HG03175 (cell line): ENCODE measurements around the gene ANKRD16.
"Not testable (repeated sequence)": the region's sequence is repeated elsewhere in the genome, so short reads cannot be mapped to it uniquely, and the experiment has no call there.

ENCODE experiments used
- ATAC-seq: cut with Tn5 transposase; IDR thresholded peaks from one replicate; pipeline ENCODE4 v1.9.1; 2021; ENCODE audit warnings: mild to moderate bottlenecking, moderate library complexity; ENCODE audit not compliant: unreplicated experiment

Gene ANKRD16

DNA sequence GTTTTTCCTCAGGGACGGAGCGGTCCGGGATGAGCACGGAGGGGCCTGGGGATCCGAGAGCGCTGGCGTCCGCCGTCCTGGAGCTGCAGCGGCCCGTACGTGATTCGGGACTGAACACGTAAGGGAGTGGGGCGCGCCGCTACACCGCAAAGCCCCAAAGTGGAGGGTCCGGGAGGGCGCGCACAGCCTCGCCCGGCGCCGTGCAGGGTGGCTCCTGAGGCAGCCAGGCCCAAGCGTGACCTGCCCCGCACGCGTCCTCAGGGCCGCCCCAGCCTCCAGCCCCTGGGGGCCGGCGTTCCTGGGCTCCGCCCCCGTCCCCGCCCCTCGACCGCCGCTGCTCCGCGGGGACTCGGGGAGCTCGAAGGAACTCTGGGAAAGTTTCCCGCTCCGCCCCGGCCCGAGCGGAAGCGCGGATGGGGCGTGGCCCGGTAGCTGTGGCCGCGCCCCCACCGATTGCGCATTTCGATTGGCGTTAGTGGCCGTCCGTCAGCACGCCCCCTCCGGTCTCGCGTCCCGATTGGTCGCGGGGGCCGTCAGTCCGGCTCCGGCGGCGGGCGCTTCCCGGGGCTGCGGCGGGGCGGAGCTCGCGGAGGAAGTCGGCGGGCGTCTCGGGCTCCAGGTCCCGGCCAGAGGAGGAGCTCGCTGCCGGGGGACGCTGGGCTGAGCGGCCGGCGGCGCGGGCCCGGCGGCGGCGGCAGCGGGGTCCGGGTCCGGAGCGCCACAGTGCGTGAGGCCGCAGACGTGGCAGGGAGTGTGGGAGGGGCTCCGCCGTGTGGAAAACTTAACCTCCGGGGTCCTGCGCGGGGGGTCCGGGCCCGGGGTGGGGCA is at the start of gene ANKRD16, which contains the start of gene FBH1:
ANKRD16 (minus strand) TSS at position 270 of the 828 bp plus-strand sequence. CDS start 539 bp downstream, outside the sequence.
FBH1 (plus strand) TSS at position 620 of the 828 bp plus-strand sequence; CDS start at position 723, 103 bp downstream.
- peak; percentile 87 for ATAC-seq

- no peak for ATAC-seq
Measured at GRCh38 chr10:5938291-5938690, 48.6 kb upstream of the ANKRD16 start.

GRCh38 chr10:5937016-5937415 is 47.3 kb upstream of the ANKRD16 start:
- no peak for ATAC-seq

DNA sequence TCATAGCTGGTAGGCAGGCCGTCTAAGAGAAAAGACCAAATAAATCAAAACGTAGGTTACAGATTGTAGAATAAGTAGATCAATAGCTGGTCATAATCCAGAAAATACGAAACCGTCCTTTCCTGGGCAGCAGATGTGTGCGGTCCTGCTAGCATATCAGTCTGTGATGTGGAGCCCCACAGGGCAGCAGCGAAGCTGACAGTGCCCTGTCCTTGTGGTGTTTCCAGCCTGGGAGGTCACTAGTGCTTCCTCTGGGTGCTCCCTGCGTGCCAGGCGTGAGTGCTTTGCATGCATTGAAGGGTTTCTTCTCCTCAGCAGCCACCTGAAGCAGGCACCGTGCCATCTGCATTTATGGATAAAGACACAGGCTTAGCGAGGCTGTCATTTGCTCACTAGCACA is 45.9 kb upstream of the ANKRD16 start:
- no peak for ATAC-seq

DNA sequence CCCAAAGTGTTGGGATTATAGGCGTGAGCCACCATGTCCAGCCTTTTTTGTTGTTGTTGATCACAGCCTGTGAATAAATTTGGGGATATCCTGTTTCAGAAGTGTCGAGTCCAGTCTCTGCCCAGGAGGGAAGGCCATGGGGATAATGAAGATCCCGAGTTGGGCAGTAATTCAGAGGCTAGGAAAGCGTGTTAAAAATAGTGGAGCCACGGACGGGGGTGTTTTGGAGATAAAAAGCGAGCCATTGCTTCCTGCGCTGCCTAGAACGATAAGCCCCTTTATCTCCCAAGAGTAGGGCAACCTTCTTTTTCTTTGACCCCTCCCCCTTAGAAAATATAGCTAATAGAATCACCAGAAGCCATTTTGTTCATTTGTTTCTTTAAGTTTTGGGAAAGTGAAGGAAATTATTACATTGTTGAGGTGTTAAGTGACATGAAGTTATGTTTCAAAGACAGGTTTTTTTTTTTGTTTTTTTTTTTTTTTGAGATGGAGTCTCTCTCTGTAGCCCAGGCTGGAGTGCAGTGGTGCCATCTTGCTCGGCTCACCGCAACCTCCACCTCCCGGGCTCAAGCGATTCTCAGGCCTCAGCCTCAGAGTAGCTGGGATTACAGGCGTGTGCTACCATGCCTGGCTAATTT is 44.3 kb upstream of the ANKRD16 start:
- no peak for ATAC-seq

DNA sequence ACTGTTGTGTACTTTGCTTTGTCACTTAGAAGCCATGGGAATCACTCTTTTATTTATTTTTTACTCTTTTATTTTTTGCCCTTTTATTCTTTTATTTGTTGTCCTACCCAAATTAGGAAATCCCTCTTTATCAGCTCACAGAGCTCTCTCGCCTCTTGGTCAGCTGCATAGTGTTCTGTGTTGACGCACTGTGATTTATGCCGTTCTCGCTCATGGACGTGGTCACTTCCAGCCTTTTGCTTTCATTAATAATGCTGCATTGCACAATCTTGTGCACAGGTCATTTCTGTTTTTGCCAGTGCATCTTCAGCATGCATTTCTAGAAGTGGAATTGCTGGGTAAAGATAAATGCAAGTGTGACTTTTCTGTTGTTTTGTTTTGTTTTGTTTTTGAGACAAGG is 42.7 kb upstream of the ANKRD16 start:
- no peak for ATAC-seq

DNA sequence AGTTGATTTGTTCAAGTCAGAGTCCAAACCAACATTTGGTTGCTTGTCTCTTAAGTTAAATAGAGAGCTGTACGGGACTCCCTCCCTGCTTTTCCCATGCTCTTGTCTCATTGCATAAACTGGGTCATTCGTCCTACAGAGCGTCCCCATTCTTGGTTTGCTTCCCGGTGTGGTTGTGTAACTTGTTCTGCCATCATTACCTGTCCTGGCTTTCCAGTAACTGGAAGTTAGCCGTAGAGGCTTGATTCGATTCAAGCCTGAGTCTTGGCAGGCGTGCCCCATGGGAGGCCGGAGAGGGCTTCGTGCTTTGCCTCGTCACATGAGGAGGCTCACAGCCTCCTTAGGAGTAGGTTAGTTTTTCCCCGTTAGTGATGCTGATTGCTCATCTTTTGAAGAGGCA is 40.6 kb upstream of the ANKRD16 start:
- ATAC-seq, result no peak

DNA sequence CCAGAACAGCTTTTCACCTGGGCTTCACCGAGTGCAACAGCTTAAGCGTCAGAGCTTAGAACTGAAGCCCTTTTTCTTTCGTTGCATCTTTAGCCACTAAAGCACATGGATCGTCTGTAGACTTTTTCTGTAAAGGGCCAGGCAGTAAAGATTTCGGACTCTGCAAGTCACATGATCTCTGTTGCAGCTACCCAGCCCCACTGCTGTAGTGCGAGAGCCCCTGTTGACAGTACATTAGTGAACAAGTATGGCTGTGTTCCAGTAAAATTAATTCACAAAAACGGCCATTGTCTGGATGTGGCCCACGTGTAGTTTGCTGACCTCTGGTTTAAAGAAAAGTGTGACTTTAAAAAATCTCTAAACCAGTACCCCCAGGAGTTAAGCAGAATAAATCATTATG is 39.7 kb upstream of the ANKRD16 start:
- ATAC-seq, result no peak

- ATAC-seq, result no peak
Measured at GRCh38 chr10:5927306-5927705, 37.6 kb upstream of the ANKRD16 start.

GRCh38 chr10:5924889-5925288 is 35.2 kb upstream of the ANKRD16 start:
- no peak for ATAC-seq

DNA sequence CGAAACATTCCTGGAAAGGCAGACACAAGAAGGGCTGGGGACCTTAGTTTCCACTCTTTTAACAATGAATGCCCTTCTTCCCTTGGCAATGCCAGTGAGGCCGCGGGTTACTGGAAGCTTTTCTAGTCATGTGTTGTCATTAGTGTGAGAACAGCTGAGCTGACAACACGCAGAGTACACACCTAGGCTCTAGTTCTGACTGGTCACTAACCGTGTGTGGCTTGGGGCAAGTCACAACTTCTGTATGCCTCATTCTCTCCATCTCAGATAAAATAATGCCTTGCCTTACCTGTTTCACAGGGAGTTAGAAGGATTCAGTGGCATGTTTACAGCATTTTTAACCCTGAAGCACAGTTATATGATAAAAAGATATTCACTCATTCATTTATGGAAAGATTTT is 32.1 kb upstream of the ANKRD16 start:
- ATAC-seq, result no peak

DNA sequence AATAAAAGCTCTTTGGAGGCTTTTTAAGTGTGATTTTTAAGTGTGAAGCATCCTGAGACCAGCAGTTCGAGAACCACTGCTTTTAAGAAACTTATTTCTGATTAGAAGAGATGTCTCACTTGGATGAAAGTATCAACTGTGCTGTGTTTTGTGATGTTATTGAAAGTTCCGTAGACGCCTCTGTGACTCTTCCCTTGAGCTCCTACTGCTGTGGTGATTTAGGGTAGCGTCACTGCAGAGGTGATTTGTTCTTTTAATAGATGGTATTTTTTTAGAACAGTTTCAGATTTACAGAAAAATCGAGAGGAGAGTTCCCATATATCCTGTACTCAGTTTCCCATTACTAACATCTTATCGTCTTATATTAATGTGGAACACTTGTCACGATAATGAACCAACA is 29.9 kb upstream of the ANKRD16 start:
- ATAC-seq, result no peak

GRCh38 chr10:5918763-5919162 is 29.1 kb upstream of the ANKRD16 start:
- ATAC-seq, result no peak

- no peak for ATAC-seq
Measured at GRCh38 chr10:5917305-5917704, 27.6 kb upstream of the ANKRD16 start.

- no peak for ATAC-seq
Measured at GRCh38 chr10:5915451-5915850, 25.8 kb upstream of the ANKRD16 start.

DNA sequence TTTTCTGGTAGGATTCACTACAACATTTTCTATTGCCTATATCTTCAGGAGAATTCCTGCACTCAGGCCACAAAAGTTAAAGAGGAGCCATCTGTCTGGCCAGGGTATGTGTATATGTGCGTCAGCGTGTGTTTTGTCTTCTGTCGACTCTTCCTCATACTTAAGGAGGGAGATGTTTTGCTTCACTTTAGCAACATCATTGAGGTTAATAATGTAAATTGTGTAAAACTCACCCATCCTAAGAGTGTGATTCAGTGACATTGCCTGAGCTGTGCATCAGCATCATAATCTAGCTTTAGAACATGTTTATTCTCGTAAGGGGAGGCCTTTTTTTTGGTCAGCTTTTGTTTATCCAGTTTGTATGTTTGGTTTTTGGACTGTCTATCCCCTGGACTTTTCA is 24.0 kb upstream of the ANKRD16 start:
- ATAC-seq, result no peak

GRCh38 chr10:5911670-5912069 is 22.0 kb upstream of the ANKRD16 start:
- no peak for ATAC-seq

DNA sequence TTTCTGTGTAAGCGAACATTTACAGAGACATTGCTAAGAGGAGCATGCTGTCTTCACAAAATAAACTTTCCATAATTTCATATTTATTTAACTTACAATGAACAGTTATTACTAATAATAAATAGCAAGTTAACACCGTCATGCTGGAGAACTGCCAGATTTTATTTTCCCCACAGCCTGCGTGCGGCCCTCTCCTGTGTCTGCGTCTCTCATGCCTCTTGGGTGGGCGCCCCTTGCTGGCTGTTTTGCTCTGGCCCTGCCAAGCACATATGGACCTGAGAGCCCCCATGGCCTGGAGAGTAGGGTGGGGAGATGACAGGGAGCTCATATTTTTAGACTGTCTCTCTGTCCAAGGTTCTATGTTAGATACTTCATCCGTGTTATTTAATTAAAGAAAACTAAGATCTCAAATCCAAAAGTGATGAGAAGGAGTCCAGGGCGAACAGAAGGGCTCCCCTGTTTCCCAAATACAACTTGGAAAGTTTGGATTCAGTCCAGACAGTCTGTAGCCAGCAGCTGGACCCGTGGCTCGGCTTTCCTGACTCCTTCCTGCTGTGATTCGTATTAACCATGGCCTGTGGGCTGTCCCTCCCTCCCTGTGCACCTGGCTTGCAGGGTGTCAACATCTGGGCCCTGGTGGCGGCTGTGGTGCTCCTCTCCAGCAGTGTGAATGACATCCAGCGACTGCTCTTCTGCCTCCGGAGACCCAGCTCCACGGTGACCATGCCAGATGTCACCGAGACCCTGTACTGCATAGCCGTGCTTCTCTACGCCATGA is 20.8 kb upstream of the ANKRD16 start:
- ATAC-seq, result no peak

GRCh38 chr10:5908676-5909075 is 19.0 kb upstream of the ANKRD16 start:
- ATAC-seq, result not testable (repeated sequence)

- ATAC-seq, result no peak
Measured at GRCh38 chr10:5906651-5907050, 17.0 kb upstream of the ANKRD16 start.

DNA sequence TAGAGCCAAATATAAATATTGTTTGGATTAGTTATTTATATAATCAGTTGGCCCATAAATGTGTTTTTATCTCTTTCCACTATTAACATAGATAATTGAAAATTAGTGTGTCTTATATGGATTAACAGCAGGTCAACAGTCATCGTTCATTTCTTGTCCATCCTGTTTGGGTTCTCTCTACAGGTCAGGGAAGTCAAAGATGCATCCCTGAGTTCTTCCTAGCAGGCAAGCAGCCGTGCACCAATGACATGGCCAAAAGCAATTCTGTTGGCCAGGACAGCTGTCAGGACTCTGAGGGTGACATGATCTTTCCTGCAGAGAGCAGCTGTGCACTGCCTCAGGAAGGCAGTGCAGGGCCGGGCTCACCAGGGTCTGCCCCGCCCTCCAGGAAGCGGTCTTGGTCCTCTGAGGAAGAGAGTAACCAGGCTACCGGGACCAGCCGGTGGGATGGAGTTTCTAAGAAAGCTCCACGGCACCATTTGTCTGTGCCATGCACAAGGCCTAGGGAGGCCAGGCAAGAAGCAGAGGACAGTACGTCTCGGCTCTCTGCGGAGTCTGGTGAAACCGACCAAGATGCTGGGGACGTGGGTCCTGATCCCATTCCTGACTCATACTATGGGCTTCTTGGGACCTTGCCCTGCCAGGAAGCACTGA is 16.3 kb upstream of the ANKRD16 start:
- ATAC-seq, result no peak
